ENCODE data around the gene FBXW2.

The FBXW2 gene, protein sequence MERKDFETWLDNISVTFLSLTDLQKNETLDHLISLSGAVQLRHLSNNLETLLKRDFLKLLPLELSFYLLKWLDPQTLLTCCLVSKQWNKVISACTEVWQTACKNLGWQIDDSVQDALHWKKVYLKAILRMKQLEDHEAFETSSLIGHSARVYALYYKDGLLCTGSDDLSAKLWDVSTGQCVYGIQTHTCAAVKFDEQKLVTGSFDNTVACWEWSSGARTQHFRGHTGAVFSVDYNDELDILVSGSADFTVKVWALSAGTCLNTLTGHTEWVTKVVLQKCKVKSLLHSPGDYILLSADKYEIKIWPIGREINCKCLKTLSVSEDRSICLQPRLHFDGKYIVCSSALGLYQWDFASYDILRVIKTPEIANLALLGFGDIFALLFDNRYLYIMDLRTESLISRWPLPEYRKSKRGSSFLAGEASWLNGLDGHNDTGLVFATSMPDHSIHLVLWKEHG

DNA sequence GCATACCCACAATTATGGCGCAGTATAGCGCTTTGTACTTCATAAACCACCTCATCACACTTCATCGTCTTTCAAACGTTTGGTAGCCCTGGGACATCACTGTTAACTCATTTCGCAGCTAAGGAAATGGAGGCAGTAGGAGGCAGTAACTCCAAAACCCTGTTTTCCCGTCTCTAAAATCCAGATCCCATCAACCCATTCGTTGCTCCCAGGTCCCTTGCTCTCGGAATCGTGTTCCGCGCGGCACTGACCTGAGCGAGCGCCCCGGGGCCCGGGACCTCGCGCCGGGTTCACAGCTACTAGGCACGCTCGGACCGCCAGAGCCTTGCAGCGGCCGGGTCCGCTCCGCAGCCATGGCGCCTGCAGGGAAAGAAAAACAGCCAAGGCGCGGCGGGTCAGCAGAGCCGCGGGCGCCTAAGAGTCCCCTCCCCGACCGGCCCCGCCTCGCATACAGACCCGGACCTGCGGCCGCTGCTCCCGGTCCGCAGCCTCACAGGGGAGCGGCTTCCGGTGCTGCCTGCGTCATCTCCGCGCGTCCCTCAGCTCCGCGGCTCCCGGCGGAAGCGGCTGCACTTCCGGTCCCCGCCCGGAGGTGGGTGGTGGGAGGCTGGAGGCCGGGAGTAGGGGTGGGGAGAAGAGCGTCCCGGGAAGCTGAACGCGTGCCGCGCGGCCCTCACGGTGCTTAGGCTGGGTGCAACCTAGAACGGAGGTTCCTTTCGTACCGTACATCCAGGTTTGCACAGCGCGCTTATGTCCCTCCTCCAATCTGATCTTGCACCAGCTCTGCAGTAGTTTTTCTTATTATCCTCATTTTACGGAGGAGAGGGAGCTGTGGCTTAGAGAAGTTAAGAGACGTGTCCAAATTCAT is at the start of gene FBXW2:
FBXW2 (minus strand) TSS at position 519 of the 868 bp plus-strand sequence. CDS start 5,158 bp downstream, outside the sequence.
- Histone ChIP-seq H3K27ac (peak within 1 kb of the TSS; percentile 92), H3K36me3 (peaks cover 6% of the 10 kb centered on the region), H3K4me1 (ENCODE audit: control insufficient read depth in 1 of 2, insufficient read depth in 1 of 2, low read depth in 1 of 2, low read length in 1 of 2) (peaks cover 33 to 51% of the 10 kb centered on the region in 2 experiments), H3K9me3 (no peaks in the 10 kb centered on the region), H3K4me3 (ENCODE audit: low read depth in 1 of 2, low read length in 1 of 2) (peak within 1 kb of the TSS; percentile 60 to 89), H3K27me3 (no peaks in the 10 kb centered on the region)
- TF ChIP-seq CTCF (IDR thresholded peaks at IDR 0.05) = peak; percentile 18

DNA sequence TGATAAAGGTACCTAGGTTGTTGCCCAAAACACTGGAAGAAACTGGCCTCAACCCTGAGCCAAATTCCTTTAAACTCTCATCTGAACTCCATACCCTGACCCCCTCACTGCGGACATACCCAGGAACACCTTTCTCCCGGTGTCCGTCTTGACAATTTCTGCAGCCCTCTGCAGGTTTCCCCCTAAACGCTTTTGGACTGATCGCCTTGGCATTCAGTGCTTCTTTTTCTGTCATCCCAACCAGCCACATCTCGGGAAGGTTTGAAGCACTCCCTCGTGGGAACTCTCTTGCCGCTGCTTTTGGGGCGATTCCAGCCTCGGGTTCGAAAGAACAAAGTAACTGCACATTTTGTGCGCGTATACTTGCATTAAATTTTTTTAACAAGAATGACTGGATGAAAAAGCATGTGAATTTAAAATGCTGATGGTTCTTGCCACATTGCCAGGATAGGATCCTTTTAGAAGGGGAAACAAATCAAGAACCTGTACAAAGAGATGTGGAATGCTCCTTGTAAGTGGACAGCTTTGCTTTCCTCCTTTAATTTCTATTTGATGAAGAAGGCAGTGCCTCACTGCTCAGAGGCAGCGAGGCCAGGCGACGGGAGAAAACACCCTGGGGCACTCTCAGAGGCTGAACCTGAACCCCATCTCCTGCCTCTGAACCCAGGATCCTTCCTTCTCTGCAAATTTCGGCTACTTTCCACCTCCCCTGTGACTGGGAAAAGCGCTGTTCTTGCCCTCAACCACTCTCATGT is 48.9 kb upstream of the FBXW2 start:
- no peaks in the 10 kb centered on the region for H3K9me3 ChIP-seq
- no peaks in the 10 kb centered on the region for H3K27me3 ChIP-seq
- H3K4me3 ChIP-seq (ENCODE audit: low read depth in 1 of 2, low read length in 1 of 2) = peak overlapping the region; percentile 71 to 85
- H3K4me1 ChIP-seq (ENCODE audit: control insufficient read depth in 1 of 2, insufficient read depth in 1 of 2, low read depth in 1 of 2, low read length in 1 of 2) = peaks cover 15 to 22% of the 10 kb centered on the region in 2 experiments
- peaks cover 10% of the 10 kb centered on the region for H3K36me3 ChIP-seq
- no peak for TF ChIP-seq CTCF (IDR thresholded peaks at IDR 0.05)
- peak overlapping the region; percentile 93 for H3K27ac ChIP-seq

GRCh38 chr9:120839146-120839545 is 45.9 kb upstream of the FBXW2 start:
- peaks cover 15 to 22% of the 10 kb centered on the region in 2 experiments for H3K4me1 ChIP-seq (ENCODE audit: control insufficient read depth in 1 of 2, insufficient read depth in 1 of 2, low read depth in 1 of 2, low read length in 1 of 2)
- no peak overlapping the region for H3K4me3 ChIP-seq (ENCODE audit: low read depth in 1 of 2, low read length in 1 of 2)
- no peaks in the 10 kb centered on the region for H3K27me3 ChIP-seq
- no peaks in the 10 kb centered on the region for H3K9me3 ChIP-seq
- no peak overlapping the region for H3K27ac ChIP-seq
- H3K36me3 ChIP-seq = peaks cover 18% of the 10 kb centered on the region
- TF ChIP-seq CTCF (IDR thresholded peaks at IDR 0.05) = no peak

DNA sequence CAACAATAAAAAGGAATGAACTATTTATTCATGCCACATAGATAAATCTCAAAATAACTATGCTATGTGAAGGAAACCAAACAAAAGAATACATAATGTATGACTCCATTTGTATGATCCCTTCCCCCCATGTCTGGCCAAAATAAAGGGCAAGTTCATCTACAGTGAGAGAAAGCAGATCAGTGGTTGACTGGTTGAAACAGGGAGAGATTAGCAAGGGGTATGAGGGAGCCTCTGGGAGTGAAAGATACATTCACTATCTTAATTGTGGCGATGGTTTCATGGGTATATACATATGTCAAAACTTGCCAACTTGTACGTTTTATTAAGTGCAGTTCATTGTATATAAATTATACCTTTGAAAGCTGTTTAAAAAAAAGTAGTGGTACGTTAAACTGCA is 44.7 kb upstream of the FBXW2 start:
- no peak overlapping the region for H3K4me3 ChIP-seq (ENCODE audit: low read depth in 1 of 2, low read length in 1 of 2)
- H3K27me3 ChIP-seq = no peaks in the 10 kb centered on the region
- peaks cover 8 to 14% of the 10 kb centered on the region in 2 experiments for H3K4me1 ChIP-seq (ENCODE audit: control insufficient read depth in 1 of 2, insufficient read depth in 1 of 2, low read depth in 1 of 2, low read length in 1 of 2)
- H3K9me3 ChIP-seq = no peaks in the 10 kb centered on the region
- H3K36me3 ChIP-seq = peaks cover 22% of the 10 kb centered on the region
- TF ChIP-seq CTCF (IDR thresholded peaks at IDR 0.05) = no peak
- H3K27ac ChIP-seq = no peak overlapping the region

DNA sequence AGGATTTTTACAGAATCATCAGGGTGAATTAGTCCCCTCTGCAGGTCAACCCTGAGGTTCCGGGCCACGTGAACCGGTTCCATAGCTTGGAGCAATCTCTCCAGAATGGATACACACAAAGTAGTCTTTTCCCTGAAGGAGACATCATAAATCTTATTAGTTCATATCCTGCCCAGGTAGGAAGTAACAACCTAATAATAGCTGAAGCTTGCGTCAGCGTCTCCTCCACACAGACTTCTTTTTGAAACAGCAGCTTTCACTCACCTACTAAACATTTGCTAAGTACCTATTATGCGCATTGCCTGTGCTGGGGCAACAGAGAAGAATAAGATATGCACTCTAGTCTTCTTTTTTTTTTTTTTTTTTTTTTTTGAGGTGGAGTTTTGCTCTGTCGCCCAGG is 40.1 kb upstream of the FBXW2 start:
- Histone ChIP-seq H3K27ac (no peak overlapping the region), H3K4me3 (ENCODE audit: low read depth in 1 of 2, low read length in 1 of 2) (no peak overlapping the region), H3K4me1 (ENCODE audit: control insufficient read depth in 1 of 2, insufficient read depth in 1 of 2, low read depth in 1 of 2, low read length in 1 of 2) (peaks cover 0 to 4% of the 10 kb centered on the region in 2 experiments), H3K9me3 (no peaks in the 10 kb centered on the region), H3K36me3 (peaks cover 58% of the 10 kb centered on the region), H3K27me3 (no peaks in the 10 kb centered on the region)
- TF ChIP-seq CTCF (IDR thresholded peaks at IDR 0.05) = no peak

Data from neutrophil (primary cell).